Left lung (tissue), 10 donors: ENCODE data around the gene PORCN. TPM values are rescaled to one million over a fixed set of nuclear protein-coding genes. Genes with fewer than 3 reads are reported as not detected.
"Not testable (repeated sequence)": the region's sequence is repeated elsewhere in the genome, so short reads cannot be mapped to it uniquely, and the experiment has no call there.

Experiments used
- ATAC-seq: fragments of 200-7000 bp; cut with Tn5 transposase; one replicate; pipeline ENCODE4 v1.9.1; 2020; ENCODE audit warnings: moderate library complexity
- DNase-seq, 4 donors: peaks; one replicate each; pipeline ENCODE4 v3.0.0-alpha.2; 2013 to 2020
- H3K27ac ChIP-seq, 2 donors: fragments of 200-600 bp; sonication (generic) in 1 of 2; one replicate each; pipeline versions ENCODE4 v1.5.0 to v1.8.0; 2020 to 2021
- H3K27me3 ChIP-seq, 2 donors: fragments of 200-600 bp; sonication (generic) in 1 of 2; one replicate each; pipeline versions ENCODE4 v1.5.0 to v1.8.0; 2020 to 2021
- H3K36me3 ChIP-seq, 2 donors: fragments of 200-600 bp; sonication (generic) in 1 of 2; one replicate each; pipeline versions ENCODE4 v1.5.0 to v1.8.0; 2020 to 2021
- H3K4me1 ChIP-seq, 2 donors: fragments of 200-600 bp; one replicate each; pipeline ENCODE4 v1.8.0; 2021
- H3K4me3 ChIP-seq, 2 donors: fragments of 200-600 bp; sonication (generic) in 1 of 2; one replicate each; pipeline versions ENCODE4 v1.5.0 to v1.8.0; 2020 to 2021; ENCODE audit warnings: mild to moderate bottlenecking in 1 of 2
- H3K9me3 ChIP-seq, 2 donors: fragments of 200-600 bp; sonication (generic) in 1 of 2; one replicate each; pipeline versions ENCODE4 v1.5.0 to v1.8.0; 2020 to 2021
- CTCF ChIP-seq, 2 donors: fragments of 200-600 bp; sonication (generic) in 1 of 2; IDR thresholded peaks; one replicate each; pipeline versions ENCODE4 v1.5.0 to v1.8.0; 2021; ENCODE audit warnings: antibody characterized with exemption in 2 of 2
- intact Hi-C, 2 donors: fragments of 100-400 bp; cut with DNase I; formaldehyde crosslinking; loops; one replicate each; pipeline versions ENCODE4 v1.11.2 to v1.14.2; 2022
- polyA plus RNA-seq, 6 donors: library from polyadenylated mRNA; unstranded; fragments of 120-200 nt; gene quantifications; one replicate each; pipeline ENCODE4 v1.2.1, GENCODE V29; 2013; ENCODE audit not compliant: insufficient read length in 6 of 6
- total RNA-seq, 2 donors: library from RNA; stranded (reverse); fragmentation: NEBNext Ultra II Directional; extraction: Animal tissue kit (Norgen Biotek cat#: 25700); gene quantifications; one replicate each; pipeline ENCODE4 v1.2.1, GENCODE V29; 2021
- donor health status: DM: no; HTN: yes; CAD: no.
- donor health status: DM: no; HTN: no; CAD: no.

The PORCN gene
- total and polyA plus RNA-seq, 8 donors: 6.7 to 12.2 (median 8.7) TPM

GRCh38 chrX:48541140-48541814 lies 32.5 kb downstream of the PORCN start:
- Histone ChIP-seq H3K27me3 (no peaks in the 10 kb centered on the region), H3K4me1 (peaks cover 0 to 10% of the 10 kb centered on the region in 2 donors), H3K9me3 (no peaks in the 10 kb centered on the region), H3K4me3 (no peak overlapping the region), H3K36me3 (peaks cover 0 to 15% of the 10 kb centered on the region in 2 donors), H3K27ac (no peak overlapping the region)
- DNase-seq: no peak
- intact Hi-C loops: no loop called here
- TF ChIP-seq CTCF (IDR thresholded peaks at IDR 0.05): no peak
- ATAC-seq: no peak

- Histone ChIP-seq H3K9me3 (no peaks in the 10 kb centered on the region), H3K27ac (no peak overlapping the region), H3K4me3 (no peak overlapping the region), H3K4me1 (no peaks in the 10 kb centered on the region), H3K36me3 (peaks cover 0 to 29% of the 10 kb centered on the region in 2 donors), H3K27me3 (no peaks in the 10 kb centered on the region)
- DNase-seq (no peak), ATAC-seq (no peak)
- TF ChIP-seq CTCF (IDR thresholded peaks at IDR 0.05): no peak
- intact Hi-C loops: no loop called here
Measured at GRCh38 chrX:48548871-48549270, 40.1 kb downstream of the PORCN start.

GRCh38 chrX:48555731-48556325 lies 47.0 kb downstream of the PORCN start:
- DNase-seq, H3K27me3 ChIP-seq, H3K4me3 ChIP-seq, H3K27ac ChIP-seq, intact Hi-C loops, H3K4me1 ChIP-seq, ATAC-seq, H3K9me3 ChIP-seq: not testable (repeated sequence)
- H3K36me3 ChIP-seq: peaks cover 0 to 34% of the 10 kb centered on the region in 2 donors

- Histone ChIP-seq H3K4me1 (no peaks in the 10 kb centered on the region), H3K27me3 (no peaks in the 10 kb centered on the region), H3K4me3 (no peak overlapping the region), H3K36me3 (peaks cover 0 to 45% of the 10 kb centered on the region in 2 donors), H3K27ac (no peak overlapping the region), H3K9me3 (no peaks in the 10 kb centered on the region)
- ATAC-seq: peak; percentile 78
- DNase-seq: no peak
- intact Hi-C loops: no loop called here
- TF ChIP-seq CTCF (IDR thresholded peaks at IDR 0.05): no peak
Measured at GRCh38 chrX:48558271-48558670, 49.5 kb downstream of the PORCN start.

GRCh38 chrX:48559636-48560035 lies 50.8 kb downstream of the PORCN start:
- H3K4me1 ChIP-seq: no peaks in the 10 kb centered on the region
- no peak overlapping the region for H3K27ac ChIP-seq
- no peak overlapping the region for H3K4me3 ChIP-seq
- H3K36me3 ChIP-seq: peaks cover 0 to 45% of the 10 kb centered on the region in 2 donors
- DNase-seq: no peak
- intact Hi-C loops: no loop called here
- H3K9me3 ChIP-seq: no peaks in the 10 kb centered on the region
- no peak for TF ChIP-seq CTCF (IDR thresholded peaks at IDR 0.05)
- no peak for ATAC-seq
- no peaks in the 10 kb centered on the region for H3K27me3 ChIP-seq
